PC-9 (cell line): ENCODE data around the gene TSR3.

ENCODE experiments used
- CTCF ChIP-seq: fragments of 200-600 bp; sonication (generic); conservative IDR thresholded peaks from 2 replicates; pipeline ENCODE4 v1.6.1; 2017; ENCODE audit warnings: mixed run types, antibody characterized with exemption, mild to moderate bottlenecking, moderate library complexity
- EZH2 ChIP-seq: fragments of 200-600 bp; sonication (generic); IDR thresholded peaks from 2 replicates; pipeline ENCODE4 v1.8.0; 2017; ENCODE audit warnings: antibody characterized with exemption, low read depth

- TF ChIP-seq CTCF (no peak), EZH2 (no peak)
Measured at GRCh38 chr16:1318268-1318545, 33.5 kb downstream of the TSR3 start.
